ENCODE measurements around the gene C1RL.

C1RL gene

DNA sequence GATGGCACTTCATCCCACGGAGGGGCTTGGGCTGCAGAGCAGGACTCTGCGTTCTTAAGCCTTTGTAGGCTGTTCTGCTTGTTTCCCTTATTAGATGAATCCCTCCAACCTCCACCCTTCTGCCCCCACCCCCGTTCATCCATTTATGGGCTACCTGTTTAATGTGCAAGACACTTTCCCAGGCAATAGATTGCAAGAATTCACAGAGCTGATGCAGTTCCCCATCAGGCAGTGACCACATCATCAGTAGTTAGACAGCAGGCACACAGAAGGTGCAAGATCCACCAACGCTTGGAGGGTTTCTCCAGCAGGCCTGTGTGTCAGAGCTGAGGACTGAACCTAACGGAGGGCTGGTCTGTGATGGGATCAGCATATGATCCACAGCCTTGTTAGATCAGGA lies 15.5 kb downstream of the C1RL start:
- H3K27ac ChIP-seq: no peak overlapping the region
- TF ChIP-seq, protein P1, sequence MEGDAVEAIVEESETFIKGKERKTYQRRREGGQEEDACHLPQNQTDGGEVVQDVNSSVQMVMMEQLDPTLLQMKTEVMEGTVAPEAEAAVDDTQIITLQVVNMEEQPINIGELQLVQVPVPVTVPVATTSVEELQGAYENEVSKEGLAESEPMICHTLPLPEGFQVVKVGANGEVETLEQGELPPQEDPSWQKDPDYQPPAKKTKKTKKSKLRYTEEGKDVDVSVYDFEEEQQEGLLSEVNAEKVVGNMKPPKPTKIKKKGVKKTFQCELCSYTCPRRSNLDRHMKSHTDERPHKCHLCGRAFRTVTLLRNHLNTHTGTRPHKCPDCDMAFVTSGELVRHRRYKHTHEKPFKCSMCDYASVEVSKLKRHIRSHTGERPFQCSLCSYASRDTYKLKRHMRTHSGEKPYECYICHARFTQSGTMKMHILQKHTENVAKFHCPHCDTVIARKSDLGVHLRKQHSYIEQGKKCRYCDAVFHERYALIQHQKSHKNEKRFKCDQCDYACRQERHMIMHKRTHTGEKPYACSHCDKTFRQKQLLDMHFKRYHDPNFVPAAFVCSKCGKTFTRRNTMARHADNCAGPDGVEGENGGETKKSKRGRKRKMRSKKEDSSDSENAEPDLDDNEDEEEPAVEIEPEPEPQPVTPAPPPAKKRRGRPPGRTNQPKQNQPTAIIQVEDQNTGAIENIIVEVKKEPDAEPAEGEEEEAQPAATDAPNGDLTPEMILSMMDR (IDR thresholded peaks at IDR 0.05; ENCODE audit: low read depth, low read length): no peak
- H3K27me3 ChIP-seq (ENCODE audit: insufficient read depth, low read depth, severe bottlenecking): no peaks in the 10 kb centered on the region
- H3K36me3 ChIP-seq: no peaks in the 10 kb centered on the region
- H3K4me3 ChIP-seq (ENCODE audit: low read depth, low read length): no peak overlapping the region
- no peak for DNase-seq
- H3K9me3 ChIP-seq (ENCODE audit: severe bottlenecking): no peaks in the 10 kb centered on the region

DNA sequence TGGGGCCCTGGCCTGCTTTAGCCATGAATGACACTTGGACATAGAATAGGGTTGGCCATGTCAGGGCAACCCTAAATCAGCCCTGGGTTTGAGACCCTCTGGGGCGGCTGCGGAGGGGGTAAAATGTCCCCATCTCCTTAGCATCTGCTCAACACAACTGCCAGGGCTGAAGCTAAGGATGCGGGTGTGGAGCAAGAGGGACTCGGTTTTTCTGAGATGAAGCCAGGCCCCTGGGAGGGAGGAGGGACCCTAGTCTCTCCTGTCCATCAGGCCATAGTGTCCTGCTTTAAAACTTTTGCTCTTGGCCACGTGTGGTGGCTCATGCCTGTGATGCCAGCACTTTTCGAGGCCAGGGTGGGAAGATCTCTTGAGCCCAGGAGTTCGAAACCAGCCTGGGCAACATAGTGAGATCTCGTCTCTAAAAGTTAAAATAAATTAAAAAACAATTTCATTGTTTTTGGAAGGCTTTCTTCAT lies 16.0 kb downstream of the C1RL start:
- no peak for DNase-seq
- no peak overlapping the region for H3K27ac ChIP-seq
- H3K9me3 ChIP-seq (ENCODE audit: severe bottlenecking): no peaks in the 10 kb centered on the region
- no peaks in the 10 kb centered on the region for H3K36me3 ChIP-seq
- no peak overlapping the region for H3K4me3 ChIP-seq (ENCODE audit: low read depth, low read length)
- H3K27me3 ChIP-seq (ENCODE audit: insufficient read depth, low read depth, severe bottlenecking): no peaks in the 10 kb centered on the region
- TF ChIP-seq, protein P1 (IDR thresholded peaks at IDR 0.05; ENCODE audit: low read depth, low read length): no peak

DNA sequence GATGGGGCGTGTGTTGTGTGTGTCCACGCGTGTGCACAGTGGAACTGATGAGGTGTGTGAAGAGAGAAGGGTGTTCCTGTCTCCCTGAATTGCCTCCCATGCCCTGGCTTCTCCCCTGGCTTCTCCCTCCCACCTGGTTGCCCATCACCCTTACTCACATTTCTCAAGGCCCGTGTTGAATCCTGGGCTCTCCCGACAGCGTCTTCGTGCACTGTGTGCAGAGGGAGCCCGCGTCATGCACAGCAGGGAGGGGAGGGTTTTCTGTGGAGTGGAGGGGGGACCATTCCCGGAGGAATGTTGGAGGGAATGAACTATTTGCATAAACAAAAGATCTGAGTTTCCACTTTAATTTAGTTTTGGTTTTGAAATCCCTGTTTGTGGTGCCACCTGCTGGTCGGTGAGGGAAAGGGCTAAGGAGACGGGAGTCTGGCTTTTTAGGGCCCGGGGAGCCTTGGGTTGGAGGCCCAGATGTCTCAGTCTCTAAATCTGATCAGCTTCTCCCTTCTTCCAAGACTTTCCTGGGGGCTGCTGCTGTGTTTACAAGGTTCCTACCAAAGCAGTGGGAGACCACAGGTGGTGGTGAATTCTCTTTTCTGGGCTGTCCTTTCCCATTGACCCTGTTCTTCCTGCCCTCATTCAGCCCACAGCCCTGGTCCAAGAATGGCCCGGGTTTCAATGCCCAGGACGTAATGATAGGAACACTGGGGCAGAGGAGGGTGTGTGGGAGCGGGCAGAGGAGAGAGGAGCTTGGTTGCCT lies 16.6 kb downstream of the C1RL start, which contains the start of gene C1R:
Gene C1R, minus strand, starts transcription at position 217 of the 757 bp plus-strand sequence. Its CDS starts 57 bp downstream, at position 160.
- no peak within 1 kb of the TSS for H3K27ac ChIP-seq
- H3K4me3 ChIP-seq (ENCODE audit: low read depth, low read length): peak within 1 kb of the TSS; percentile 7
- no peaks in the 10 kb centered on the region for H3K27me3 ChIP-seq (ENCODE audit: insufficient read depth, low read depth, severe bottlenecking)
- TF ChIP-seq, protein P1 (IDR thresholded peaks at IDR 0.05; ENCODE audit: low read depth, low read length): peak; percentile 77
- peak; percentile 62 for DNase-seq
- H3K9me3 ChIP-seq (ENCODE audit: severe bottlenecking): no peaks in the 10 kb centered on the region
- H3K36me3 ChIP-seq: no peaks in the 10 kb centered on the region

DNA sequence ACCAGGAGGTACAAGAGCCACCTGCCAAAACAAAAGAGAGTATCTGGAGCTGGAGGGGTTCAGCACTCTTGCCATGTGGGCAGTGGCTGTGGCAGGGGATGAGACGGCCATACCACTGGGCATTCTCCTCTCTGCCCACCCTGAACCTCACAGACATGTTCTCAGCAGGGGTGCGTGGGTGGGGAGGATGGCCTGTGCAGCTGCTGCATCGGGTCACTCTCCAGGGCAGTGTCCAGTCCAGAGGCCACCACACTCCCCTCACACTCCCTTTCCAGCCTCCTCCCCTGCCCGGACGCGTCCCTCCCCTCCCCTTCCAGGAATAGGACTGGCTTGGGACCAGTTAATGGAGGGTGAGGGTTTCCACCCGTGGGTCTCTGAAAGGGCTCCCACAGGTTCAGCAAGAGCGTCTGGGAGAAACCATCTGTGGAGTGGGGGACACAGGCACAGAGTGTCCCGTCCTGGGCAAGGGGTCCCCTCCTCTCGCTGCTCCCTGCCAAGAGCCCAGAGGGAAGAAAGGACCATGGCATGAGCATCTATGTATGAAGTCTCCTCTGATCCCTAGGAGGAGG lies 17.3 kb downstream of the C1RL start:
- H3K36me3 ChIP-seq: no peaks in the 10 kb centered on the region
- H3K27ac ChIP-seq: no peak overlapping the region
- no peaks in the 10 kb centered on the region for H3K9me3 ChIP-seq (ENCODE audit: severe bottlenecking)
- H3K4me3 ChIP-seq (ENCODE audit: low read depth, low read length): no peak overlapping the region
- DNase-seq: no peak
- no peaks in the 10 kb centered on the region for H3K27me3 ChIP-seq (ENCODE audit: insufficient read depth, low read depth, severe bottlenecking)
- TF ChIP-seq, protein P1 (IDR thresholded peaks at IDR 0.05; ENCODE audit: low read depth, low read length): no peak

DNA sequence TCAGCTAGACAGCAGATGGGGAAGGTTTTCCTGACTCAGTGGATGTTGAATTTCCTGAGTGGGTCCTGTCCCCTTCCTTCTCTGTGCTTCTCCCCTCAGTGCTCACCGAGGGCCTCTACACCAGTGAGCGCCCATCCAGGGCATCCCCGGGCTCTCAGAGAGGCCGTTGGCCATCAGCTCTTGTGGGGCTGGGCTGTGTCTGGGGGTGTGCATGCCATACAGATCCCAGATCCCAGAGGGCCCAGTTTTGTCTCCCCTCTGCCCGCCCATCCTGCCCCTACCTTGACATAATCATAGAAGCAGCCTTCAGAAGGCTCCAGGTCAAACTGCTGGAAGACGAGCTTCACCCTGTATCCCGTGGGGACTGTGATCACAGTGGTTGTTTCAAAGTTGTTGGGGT lies 17.8 kb downstream of the C1RL start:
- H3K27ac ChIP-seq: no peak overlapping the region
- TF ChIP-seq, protein P1 (IDR thresholded peaks at IDR 0.05; ENCODE audit: low read depth, low read length): no peak

More for the DNA sequence above, 17.8 kb downstream of the C1RL start:
- DNase-seq: no peak
- H3K9me3 ChIP-seq (ENCODE audit: severe bottlenecking): no peaks in the 10 kb centered on the region
- H3K4me3 ChIP-seq (ENCODE audit: low read depth, low read length): no peak overlapping the region
- H3K27me3 ChIP-seq (ENCODE audit: insufficient read depth, low read depth, severe bottlenecking): no peaks in the 10 kb centered on the region
- H3K36me3 ChIP-seq: no peaks in the 10 kb centered on the region
